Natural killer cell (primary cell): ENCODE results near the gene MAP4K3. TPM values are rescaled to one million over a fixed set of nuclear protein-coding genes. Genes with fewer than 3 reads are reported as not detected.

ENCODE experiments used
- ATAC-seq, 3 donors: fragments of 150-1000 bp in 2 of 3; fragments of 200-7000 bp in 1 of 3; cut with Tn5 transposase; 1 replicate in 1 of 3; 2 replicates in 2 of 3; pipeline ENCODE4 v1.10.0; 2021; ENCODE audit warnings: mild to moderate bottlenecking in 2 of 3, moderate library complexity in 2 of 3
- DNase-seq, 2 donors: peaks; one replicate each; pipeline versions ENCODE4 v3.0.0 to v3.0.0-alpha.2; 2013 to 2021; ENCODE audit warnings: mixed read lengths in 1 of 2
- H3K27ac ChIP-seq: one replicate; pipeline ENCODE4 v1.5.1; 2013; ENCODE audit warnings: mild to moderate bottlenecking, low read length
- H3K27me3 ChIP-seq: one replicate; pipeline ENCODE4 v1.6.1; 2013; ENCODE audit warnings: low read length; ENCODE audit not compliant: control insufficient read depth, insufficient read depth
- H3K36me3 ChIP-seq: one replicate; pipeline ENCODE4 v1.6.1; 2013; ENCODE audit warnings: low read length; ENCODE audit not compliant: control insufficient read depth, insufficient read depth
- H3K4me1 ChIP-seq: one replicate; pipeline ENCODE4 v1.6.1; 2013; ENCODE audit warnings: low read length; ENCODE audit not compliant: control insufficient read depth, insufficient read depth
- H3K4me3 ChIP-seq: one replicate; pipeline ENCODE4 v1.5.1; 2013; ENCODE audit warnings: low read length
- H3K9me3 ChIP-seq: one replicate; pipeline ENCODE4 v1.6.1; 2013; ENCODE audit warnings: low read length; ENCODE audit not compliant: control insufficient read depth, insufficient read depth
- H3K27ac Mint-ChIP-seq, 2 donors: one replicate each; pipeline ENCODE4 v1.8.0; 2022; ENCODE audit warnings: mild to moderate bottlenecking in 2 of 2, mixed read lengths in 2 of 2, moderate library complexity in 1 of 2
- H3K27me3 Mint-ChIP-seq, 2 donors: one replicate each; pipeline ENCODE4 v1.8.0; 2022; ENCODE audit warnings: low read depth in 2 of 2, mixed read lengths in 2 of 2
- H3K36me3 Mint-ChIP-seq: one replicate; pipeline ENCODE4 v1.8.0; 2022; ENCODE audit warnings: mixed read lengths
- H3K4me1 Mint-ChIP-seq, 2 donors: one replicate each; pipeline ENCODE4 v1.8.0; 2022; ENCODE audit warnings: mixed read lengths in 2 of 2
- H3K4me3 Mint-ChIP-seq: one replicate; pipeline ENCODE4 v1.8.0; 2022; ENCODE audit warnings: mild to moderate bottlenecking, moderate library complexity, mixed read lengths
- H3K9me3 Mint-ChIP-seq, 2 donors: one replicate each; pipeline ENCODE4 v1.8.0; 2022; ENCODE audit warnings: mixed read lengths in 2 of 2
- WGBS: methylation state at CpG from one replicate; pipeline ENCODE4 v1.1.7; 2013; ENCODE audit warnings: missing lambda C conversion rate; ENCODE audit not compliant: insufficient coverage; 5-methylcytosine and 5-hydroxymethylcytosine counted together
- intact Hi-C: fragments of 100-400 bp; cut with micrococcal nuclease; formaldehyde crosslinking; loops from one replicate; pipeline ENCODE4 v1.14.2; 2022
- total RNA-seq, 4 donors: library from RNA; stranded (reverse); fragments of 120-200 nt in 1 of 4; gene quantifications; one replicate each; pipeline versions ENCODE4 v1.2.3 to v1.2.4, GENCODE V29; 2013 to 2022
- TF ChIP-seq, protein P1 (sequence below): fragments of 200-600 bp; IDR thresholded peaks from one replicate; pipeline ENCODE4 v1.8.0; 2022; ENCODE audit warnings: antibody characterized with exemption

The MAP4K3 gene
- total RNA-seq, 3 donors from 2014 or later (not counting 1 experiment from before 2014, with no cell fraction given): 17.3 to 25.9 (median 20.3) TPM

DNA sequence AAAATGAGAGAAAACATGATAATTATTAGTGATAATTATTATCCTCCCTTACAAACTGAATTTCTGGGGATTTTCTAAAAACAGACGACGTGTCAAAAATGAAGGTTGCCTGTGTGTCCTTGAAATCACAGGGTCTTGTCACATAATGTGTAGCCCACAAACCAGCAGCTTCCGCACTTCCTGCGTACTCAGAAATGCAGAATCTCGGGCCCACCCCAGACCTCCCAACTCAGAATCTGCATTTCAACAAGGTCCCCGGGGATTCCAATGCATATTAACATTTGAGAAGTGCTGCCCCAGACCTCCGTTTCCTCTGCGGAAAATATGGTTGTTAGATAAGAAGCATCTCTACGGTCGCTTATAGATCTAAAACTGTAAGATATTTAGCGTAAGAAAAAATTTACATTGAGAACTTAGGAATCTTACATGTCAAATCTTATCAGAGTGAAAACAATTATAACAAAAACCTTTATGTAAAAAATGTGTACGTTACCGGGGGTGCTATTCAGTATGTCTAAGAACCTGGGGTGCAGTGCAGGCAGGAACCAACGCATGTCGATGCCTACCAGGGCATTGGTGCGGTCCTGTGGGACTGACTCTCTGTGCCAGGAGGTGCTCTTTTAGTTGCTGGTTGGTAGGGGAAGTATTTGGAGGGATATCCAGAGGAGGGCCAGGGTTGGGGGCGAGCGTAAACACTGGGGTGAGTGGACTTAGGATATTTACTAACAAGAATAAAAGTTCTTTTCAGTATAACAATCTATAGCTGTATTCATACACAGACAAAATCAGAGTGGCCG, 208.5 kb downstream of the MAP4K3 start:
- peak overlapping the region in 1 of 2 donors; percentile 80 for H3K27ac Mint-ChIP-seq
- ATAC-seq (peak in 2 of 3 donors; percentile 33 to 37), DNase-seq (peak in 1 of 2 donors; percentile 53)
- Histone ChIP-seq H3K27me3 (no peaks in the 10 kb centered on the region), H3K4me1 (peaks cover 3% of the 10 kb centered on the region), H3K9me3 (no peaks in the 10 kb centered on the region), H3K27ac (no peak overlapping the region), H3K4me3 (no peak overlapping the region), H3K36me3 (no peaks in the 10 kb centered on the region)
- TF ChIP-seq, protein P1, sequence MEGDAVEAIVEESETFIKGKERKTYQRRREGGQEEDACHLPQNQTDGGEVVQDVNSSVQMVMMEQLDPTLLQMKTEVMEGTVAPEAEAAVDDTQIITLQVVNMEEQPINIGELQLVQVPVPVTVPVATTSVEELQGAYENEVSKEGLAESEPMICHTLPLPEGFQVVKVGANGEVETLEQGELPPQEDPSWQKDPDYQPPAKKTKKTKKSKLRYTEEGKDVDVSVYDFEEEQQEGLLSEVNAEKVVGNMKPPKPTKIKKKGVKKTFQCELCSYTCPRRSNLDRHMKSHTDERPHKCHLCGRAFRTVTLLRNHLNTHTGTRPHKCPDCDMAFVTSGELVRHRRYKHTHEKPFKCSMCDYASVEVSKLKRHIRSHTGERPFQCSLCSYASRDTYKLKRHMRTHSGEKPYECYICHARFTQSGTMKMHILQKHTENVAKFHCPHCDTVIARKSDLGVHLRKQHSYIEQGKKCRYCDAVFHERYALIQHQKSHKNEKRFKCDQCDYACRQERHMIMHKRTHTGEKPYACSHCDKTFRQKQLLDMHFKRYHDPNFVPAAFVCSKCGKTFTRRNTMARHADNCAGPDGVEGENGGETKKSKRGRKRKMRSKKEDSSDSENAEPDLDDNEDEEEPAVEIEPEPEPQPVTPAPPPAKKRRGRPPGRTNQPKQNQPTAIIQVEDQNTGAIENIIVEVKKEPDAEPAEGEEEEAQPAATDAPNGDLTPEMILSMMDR: peak; percentile 22
- WGBS: 16% methylated on average over 13 of the region's 19 CpGs
- no peaks in the 10 kb centered on the region for H3K9me3 Mint-ChIP-seq
- H3K4me3 Mint-ChIP-seq: peak overlapping the region; percentile 61
- H3K27me3 Mint-ChIP-seq: peaks cover 0 to 8% of the 10 kb centered on the region in 2 donors
- peaks cover 19 to 25% of the 10 kb centered on the region in 2 donors for H3K4me1 Mint-ChIP-seq
- intact Hi-C loops: loop anchor here (1.0 kb wide), 2 partner anchors 107 to 169 kb away; partner anchors contain the start of gene SOS1
- no peaks in the 10 kb centered on the region for H3K36me3 Mint-ChIP-seq

DNA sequence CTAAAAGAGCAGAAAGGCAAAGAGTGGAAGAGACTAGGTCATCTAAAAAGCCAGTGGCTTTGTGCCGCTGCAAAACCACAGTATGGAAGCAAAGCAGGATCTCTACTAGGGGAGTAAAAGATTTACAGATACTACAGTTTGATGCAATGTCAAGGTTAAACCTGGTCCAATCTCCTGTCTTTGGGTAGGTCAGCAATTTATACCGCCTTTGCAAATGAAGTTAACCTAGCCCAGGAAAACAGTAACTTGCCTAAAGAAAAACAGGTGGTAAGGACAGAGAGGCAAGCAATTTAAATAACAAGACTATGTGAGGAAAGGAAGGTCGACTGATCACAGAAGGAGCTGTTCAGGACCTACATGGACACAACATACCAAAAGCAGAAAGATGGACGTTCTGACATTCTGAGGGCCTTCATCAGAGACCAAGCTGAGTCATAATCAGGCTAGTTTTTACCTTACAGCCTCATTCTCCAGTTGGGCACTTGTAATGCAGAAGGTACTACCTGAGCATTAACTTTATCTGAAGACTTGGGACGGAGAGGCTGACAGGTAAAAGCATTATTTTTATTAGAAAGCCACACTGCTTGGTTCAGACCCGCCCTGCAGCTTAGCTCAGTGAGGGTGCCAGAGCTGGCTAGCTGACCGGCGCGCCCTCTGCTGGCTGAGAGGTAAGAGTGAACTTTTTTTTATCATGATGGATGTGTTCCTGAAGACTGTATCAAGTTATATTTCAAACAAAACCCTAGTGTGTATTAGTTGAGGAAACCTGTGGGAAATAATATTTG, 209.3 kb downstream of the MAP4K3 start:
- no peaks in the 10 kb centered on the region for H3K27me3 ChIP-seq
- H3K36me3 ChIP-seq: no peaks in the 10 kb centered on the region
- DNase-seq (peak; percentile 75 to 92), ATAC-seq (peak; percentile 89 to 91 (median 89))
- H3K9me3 ChIP-seq: no peaks in the 10 kb centered on the region
- TF ChIP-seq, protein P1: peak; percentile 81
- H3K4me3 ChIP-seq: no peak overlapping the region
- intact Hi-C loops: loop anchor here (1.0 kb wide), 2 partner anchors 107 to 169 kb away; partner anchors contain the start of gene SOS1
- H3K9me3 Mint-ChIP-seq: no peaks in the 10 kb centered on the region
- peak overlapping the region in 1 of 2 donors; percentile 80 for H3K27ac Mint-ChIP-seq
- peaks cover 3% of the 10 kb centered on the region for H3K4me1 ChIP-seq
- peaks cover 0 to 5% of the 10 kb centered on the region in 2 donors for H3K27me3 Mint-ChIP-seq
- 19% methylated on average over 9 of the region's 9 CpGs for WGBS
- peak overlapping the region; percentile 61 for H3K4me3 Mint-ChIP-seq
- no peaks in the 10 kb centered on the region for H3K36me3 Mint-ChIP-seq
- H3K4me1 Mint-ChIP-seq: peaks cover 19 to 25% of the 10 kb centered on the region in 2 donors
- no peak overlapping the region for H3K27ac ChIP-seq

DNA sequence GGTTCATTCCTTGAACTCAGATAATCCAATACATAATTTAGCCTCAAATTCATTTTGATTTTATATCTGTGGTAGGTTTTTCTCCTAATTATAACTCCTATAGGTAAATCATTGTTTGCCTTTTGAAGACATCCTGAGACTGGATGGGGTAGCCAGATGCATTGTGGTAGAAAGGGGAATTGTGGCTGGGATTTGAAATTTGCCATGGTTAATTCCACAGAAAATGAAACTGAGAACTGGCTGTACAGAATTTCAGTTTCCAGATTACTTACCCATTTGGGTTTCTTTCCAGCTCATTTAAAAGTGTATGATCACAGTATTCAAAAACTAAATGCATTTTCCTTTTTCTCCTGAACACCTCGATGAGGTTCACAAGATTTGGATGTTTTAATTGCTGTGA, 211.5 kb downstream of the MAP4K3 start:
- WGBS: no CpG with 5 or more reads among the region's 1 CpG
- no peak for DNase-seq
- no peaks in the 10 kb centered on the region for H3K36me3 Mint-ChIP-seq
- no peak overlapping the region for H3K4me3 ChIP-seq
- no peak for ATAC-seq
- no peaks in the 10 kb centered on the region for H3K36me3 ChIP-seq
- H3K9me3 Mint-ChIP-seq: no peaks in the 10 kb centered on the region
- intact Hi-C loops: no loop called here
- no peak overlapping the region for H3K4me3 Mint-ChIP-seq
- H3K4me1 ChIP-seq: peaks cover 3% of the 10 kb centered on the region
- H3K27me3 ChIP-seq: no peaks in the 10 kb centered on the region
- H3K9me3 ChIP-seq: no peaks in the 10 kb centered on the region
- TF ChIP-seq, protein P1: no peak
- H3K27ac ChIP-seq: no peak overlapping the region
- H3K27me3 Mint-ChIP-seq: peaks cover 0 to 5% of the 10 kb centered on the region in 2 donors
- H3K4me1 Mint-ChIP-seq: peaks cover 19 to 25% of the 10 kb centered on the region in 2 donors
- no peak overlapping the region for H3K27ac Mint-ChIP-seq
